8988T (cell line): ENCODE data around the gene AK4.
A peak's percentile ranks its signal among the peaks of the same experiment; 100 is the strongest.

Source experiments
- DNase-seq: peaks from one replicate; pipeline ENCODE4 v3.0.0; 2011

The AK4 gene

DNA sequence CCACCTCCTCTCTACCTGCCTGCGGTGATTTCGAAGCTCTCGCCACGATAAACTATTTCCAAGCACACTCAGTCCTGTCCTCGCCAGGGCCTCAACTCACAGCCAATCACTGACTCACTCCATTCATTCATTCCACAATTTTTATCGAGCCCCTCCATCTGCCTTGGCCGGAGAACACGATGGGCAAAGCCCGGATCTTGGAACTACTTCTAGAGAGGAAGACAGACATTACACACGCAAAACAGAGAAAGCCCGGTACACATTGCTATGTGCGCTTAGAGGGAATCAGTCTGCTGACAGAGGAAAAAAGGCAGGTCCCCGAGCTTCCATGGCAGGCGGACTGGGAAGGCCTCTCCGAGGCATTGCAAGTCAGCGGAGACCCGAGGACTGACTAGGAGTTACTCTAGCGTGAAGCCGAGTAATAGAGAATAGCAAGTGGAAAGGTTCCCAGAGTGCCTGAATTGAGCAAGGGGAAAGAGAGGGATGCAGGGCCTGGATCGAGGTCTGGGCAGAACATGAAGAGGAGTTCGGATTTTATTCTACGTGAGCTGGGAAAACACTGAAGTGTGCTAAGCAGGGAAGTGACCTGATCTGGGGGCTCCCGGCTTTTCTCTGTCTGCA lies 107.1 kb downstream of the AK4 start:
- no peak for DNase-seq

DNA sequence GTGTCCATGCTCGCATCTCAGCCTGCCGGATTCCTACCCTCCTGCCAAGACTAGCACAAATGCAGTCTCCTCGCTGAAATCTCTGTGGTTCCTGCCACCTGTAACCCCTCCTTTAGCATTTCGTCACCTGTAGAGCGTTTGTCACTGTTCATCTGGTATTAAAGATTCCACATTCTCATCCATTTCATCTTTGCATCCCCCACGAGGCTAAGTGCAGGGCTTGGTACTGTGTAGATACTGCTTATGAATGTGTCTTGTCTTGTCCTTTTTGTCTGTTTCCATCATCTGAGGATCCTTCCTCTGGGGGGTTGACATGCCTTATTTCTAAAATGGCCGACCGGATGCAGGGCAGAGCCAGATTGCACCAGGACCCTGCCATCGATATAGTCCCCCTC lies 107.7 kb downstream of the AK4 start:
- no peak for DNase-seq

DNA sequence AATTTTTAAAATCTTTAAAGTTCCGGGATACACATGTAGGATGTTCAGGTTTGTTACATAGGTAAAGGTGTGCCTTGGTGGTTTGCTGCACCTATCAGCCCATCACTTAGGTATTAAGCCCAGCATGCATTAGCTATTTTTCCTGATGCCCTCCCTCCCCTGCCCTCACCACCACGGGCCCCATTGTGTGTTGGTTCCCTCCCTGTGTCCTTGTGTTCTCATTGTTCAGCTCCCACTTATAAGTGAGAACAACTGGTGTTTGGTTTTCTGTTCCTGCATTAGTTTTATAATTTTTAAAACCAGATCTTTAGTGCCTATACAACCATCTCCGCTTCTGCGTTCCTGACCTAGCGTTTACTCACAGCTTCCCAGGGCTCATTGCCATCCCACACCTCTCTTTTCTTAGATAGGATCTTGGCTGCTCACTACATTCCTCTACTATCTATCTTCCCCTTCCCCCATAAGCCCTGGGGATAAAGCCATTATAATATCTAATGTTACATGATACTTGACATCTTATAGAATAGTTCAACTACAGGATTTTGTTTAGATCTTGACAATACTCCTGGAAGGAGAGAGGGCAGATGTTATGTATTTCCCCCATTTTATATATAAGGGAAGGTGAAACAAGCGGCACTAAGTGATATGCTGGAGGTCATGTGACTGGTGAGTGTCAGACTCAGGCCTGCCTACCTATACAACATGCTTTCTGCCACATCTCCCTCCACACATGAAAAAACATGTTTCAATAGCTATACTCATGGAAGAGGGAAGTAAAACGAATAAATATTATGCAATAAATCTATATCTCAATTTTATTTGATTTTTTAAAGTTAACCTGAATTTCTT lies 109.1 kb downstream of the AK4 start:
- DNase-seq: no peak

DNA sequence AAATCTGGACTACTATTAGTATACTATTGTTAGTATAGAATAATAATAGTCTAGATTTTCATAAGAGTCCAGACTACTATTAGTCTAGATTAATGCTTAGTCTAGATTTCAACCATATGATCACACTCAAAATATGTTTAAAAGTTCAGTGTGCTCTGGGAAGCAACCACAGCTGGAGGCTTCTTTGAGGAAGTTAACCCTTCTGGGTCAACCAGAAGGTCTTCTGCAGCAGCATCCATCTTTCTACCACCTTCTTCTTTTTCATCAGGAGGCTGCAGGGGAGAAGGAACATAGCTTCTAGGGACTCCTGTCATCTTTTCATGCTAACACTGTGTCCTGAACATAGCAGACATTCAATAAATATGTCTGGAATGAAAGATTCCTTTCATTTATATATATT lies 110.1 kb downstream of the AK4 start:
- no peak for DNase-seq

DNA sequence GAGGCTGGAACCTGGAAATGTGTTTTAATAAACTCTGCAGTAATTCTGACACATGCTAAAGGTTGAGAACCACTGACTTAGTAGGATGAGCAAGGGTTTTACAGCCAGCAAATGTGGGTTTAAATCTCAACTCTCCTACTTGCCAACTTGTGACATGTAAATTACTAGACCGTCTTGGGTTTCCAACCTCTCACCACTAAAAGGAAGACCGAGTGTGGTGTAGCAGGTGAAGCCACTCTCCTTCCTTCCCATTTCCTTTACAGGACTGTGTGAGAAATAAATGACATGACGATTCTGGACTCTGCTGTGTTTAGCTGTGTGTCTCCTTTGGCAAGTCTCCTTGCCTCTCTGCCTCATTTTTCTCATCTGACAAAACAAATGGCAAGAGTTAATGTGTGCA lies 111.8 kb downstream of the AK4 start:
- DNase-seq: no peak

DNA sequence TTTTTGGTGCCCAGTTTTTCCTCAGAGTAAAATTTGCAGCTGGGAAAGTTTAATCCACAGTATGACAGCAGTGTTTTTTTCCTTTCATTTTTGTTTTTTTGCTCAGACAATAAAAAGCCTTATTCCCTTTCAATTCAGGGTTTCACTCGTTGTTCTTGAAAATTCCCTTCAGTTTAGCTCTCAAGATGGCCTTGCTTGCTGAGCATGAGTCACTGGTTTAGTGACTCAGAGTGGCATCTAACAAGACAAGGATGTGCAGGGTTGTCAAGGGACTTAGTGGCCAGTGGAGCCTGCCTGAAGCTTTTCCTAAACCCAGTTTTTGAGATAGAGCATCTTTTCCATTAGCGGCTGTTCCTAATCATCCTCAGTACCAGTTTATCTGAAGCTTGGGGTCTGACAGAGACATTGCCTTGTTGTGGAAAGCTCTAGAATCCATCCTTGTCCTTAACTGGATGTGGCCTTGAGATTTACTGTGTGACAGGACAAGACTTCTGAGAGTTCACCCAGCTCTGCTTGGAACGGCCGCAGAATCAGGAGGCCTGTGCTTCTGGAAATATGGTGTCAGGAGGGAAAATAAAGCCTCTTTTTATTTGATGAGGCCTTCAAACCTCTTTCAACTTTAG lies 113.0 kb downstream of the AK4 start:
- peak; percentile 37 for DNase-seq

DNA sequence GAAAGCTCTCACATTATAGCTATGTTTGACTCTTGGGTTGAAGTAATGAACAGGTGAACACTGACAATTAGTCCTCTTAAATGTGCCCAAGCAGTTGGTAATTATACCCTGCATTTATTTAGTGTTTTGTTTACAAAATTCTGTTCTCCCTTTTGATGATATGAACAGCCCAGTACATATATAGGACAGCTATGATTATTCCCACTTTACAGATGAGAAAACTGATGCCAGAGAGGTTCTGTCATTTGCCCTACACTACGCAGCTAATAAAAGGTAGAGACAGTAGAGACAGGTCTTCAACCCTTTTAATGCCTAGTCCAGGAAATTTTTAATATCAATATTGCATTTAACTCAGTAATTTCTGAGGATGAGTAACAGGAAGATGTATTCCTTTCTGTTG lies 115.3 kb downstream of the AK4 start:
- no peak for DNase-seq

DNA sequence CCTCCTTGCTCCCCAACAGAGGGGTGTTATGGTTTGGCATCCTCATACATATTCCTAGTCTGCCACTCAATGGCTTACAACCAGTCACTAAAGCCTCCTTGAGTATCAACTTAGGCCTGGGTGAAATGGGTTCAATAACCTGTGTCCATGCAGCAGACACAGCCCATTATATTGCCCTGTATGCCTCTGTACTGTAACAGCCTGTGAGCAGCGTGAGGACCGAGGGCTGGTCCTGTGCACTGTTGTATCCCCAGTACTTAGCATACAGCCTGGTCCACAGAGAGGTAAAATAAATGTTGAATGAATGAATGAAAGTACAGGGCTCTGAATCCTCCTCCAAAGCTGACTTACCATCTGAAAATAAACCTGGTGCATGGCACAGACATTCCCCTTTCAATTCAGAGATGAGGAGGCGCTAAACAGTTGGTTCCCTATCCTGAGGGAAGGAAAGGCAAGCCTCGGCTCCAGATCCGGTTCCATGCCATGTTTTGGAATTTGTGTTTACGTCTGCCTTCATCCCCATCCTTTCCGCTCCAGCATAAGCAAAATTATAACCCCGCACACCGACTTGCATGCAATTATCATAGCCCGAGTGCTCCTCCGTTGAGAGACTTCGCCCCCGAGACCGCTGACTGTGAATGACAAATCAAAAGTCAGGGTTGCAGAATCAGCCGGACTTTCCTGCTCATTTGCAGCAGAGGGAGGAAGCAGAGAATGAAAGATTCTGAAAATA lies 116.4 kb downstream of the AK4 start:
- DNase-seq: peak; percentile 16

DNA sequence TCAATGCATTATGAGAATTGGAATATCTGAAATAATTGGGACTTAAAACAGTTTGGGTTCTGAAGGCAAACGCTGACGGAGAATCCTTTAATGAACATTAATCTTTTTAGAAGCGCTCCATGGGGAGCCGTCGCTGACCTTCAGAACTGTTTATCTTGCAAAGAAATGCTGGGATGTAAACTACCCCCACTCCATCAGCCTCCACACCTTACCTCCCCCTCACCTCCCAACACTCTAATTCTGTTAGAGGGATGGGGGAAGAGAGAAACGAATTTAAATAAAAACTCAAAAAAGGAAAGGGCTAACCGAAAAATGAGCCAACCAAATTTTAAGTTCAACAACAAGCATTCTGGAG lies 117.3 kb downstream of the AK4 start:
- no peak for DNase-seq

DNA sequence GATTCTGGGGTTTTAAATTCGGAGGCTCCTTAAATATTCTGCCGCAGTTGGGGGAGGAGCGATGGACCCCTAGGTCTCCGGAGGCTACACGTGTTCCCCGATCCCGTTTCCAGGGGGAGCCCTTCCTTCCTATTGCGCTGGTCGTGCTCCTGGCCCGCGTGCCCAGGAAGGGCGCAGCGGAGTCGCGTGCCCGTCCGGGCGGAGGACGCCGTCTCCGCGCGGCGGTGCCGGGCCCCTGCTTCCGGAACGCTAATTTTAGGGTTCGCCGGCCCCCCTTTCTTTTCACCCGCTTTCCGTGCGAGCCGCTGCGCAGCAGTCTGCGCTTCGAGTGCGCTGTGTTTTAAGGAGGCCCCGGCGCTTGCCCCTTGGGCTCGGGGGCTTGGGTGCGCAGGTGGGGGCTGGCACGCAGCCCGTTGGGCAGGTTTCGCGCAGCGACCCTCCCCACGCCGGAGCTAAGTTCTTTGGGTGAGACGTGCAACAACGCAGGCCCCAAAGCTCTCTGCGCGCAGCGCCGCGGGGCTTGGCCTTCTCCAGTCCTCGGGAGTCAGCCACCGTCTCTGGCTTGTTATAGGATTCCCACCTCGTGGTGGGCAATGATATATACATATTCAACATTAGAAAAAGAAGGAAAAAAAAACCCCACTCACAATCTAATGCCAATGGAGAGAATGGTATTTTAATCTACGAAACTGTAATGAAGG lies 117.8 kb downstream of the AK4 start:
- DNase-seq: no peak

DNA sequence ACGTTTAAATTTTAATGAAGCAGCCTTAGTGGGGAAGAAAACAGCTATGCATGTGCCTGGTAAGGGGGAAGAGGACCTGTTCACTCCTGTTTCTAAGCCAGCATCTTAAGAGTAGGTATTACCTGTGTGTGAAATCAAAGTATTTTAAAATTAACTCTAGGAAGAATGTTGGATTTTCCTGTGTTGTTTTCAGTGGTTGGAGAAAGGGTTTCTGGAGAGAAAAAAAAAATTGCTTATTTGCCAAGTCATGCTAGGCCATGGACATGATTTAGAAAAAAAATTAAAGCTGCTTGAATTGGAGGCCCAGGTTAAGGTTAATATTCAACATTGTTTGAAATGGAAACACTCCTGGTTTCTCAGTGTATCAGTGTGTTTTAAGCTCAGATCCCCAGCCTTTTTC lies 118.5 kb downstream of the AK4 start:
- no peak for DNase-seq

DNA sequence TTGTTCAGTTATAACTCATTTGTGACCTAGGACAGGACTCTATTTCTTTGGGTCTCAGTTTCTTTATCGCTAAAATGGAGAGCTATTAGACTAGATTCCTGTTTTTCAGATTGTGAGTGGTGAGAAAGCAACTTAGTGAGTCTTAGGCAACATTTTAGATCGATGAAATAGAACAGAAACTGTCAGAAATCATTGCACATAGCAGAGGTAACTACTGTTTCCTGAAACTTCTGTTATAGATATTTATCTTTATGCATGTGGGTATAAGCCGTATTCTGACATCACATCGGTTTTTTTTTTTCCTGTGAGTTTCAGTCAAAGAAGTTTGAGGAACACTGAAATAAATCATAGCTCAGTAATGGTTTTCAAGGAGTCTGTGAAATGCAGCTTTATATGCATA lies 119.3 kb downstream of the AK4 start:
- DNase-seq: no peak

DNA sequence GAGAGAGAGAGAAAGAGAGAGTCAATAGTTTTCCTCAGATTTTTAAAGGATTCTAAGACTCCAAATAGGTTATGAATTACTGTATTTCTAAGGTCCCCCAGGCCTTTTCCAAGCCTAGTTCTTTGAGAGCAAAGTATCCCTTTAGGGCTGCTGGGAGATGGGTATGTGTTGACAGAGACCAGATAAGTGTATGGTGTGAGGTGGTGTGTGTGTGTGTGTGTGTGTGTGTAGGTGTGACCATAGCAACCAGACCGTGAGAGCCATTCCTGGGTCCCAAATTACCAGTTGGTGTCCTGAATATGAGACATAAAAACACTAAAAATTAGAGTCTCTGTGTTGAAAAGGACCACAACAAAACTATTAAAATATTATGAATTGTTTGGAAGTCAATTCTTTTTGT lies 119.7 kb downstream of the AK4 start:
- DNase-seq: no peak

DNA sequence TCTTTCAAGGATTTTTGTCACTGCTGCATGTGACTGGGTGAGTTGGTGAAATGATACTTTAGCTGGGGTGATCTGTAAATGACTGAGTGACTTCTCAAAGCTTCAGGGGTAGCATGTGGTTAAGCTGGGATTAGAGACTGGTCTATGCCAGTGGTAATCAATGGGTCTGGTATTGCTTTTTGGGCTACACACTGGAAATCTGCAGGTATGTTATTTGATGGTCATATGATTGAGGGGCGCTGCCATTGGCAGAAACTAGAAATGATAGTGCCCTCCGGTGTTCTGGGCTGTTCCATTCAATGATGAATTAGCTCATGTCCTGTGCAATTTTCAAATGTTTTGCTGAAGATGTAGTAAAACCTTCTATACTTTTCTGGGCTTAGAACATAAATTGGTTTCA lies 121.6 kb downstream of the AK4 start:
- no peak for DNase-seq

DNA sequence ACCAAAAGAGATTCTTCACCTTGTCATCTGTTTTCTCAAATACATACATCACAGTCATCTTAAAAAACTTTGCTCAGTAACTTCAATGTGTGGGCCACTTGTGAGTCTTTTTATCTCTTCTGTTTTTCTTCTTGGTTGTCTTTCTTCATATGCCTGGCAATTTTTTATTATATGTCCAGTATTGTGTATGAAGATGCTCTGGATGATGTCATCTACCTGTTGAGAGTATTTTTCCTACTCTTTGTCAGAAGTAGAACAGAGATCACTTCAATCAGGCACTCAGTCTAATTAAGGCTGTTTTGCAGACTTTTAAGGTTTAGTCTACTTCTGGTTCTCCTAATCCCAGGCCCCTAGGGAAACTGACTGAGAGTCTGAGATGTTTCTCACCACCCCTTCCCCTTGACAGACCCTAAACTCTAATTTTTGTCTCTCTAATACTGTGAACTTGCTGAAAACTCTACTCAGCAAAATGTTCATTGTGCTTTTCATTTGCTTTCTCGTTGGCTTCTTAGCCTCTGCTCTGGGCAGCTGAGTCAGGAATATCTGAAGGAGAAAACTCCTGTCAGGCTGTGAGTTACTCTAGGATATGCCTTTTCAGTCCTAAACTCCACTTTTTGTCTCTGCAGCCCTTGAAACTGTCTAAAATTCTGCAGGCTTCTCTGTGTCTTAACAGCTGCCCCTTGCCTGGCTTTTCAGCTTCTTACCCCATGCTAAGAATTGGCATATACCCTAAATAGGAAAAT lies 128.4 kb downstream of the AK4 start:
- no peak for DNase-seq

DNA sequence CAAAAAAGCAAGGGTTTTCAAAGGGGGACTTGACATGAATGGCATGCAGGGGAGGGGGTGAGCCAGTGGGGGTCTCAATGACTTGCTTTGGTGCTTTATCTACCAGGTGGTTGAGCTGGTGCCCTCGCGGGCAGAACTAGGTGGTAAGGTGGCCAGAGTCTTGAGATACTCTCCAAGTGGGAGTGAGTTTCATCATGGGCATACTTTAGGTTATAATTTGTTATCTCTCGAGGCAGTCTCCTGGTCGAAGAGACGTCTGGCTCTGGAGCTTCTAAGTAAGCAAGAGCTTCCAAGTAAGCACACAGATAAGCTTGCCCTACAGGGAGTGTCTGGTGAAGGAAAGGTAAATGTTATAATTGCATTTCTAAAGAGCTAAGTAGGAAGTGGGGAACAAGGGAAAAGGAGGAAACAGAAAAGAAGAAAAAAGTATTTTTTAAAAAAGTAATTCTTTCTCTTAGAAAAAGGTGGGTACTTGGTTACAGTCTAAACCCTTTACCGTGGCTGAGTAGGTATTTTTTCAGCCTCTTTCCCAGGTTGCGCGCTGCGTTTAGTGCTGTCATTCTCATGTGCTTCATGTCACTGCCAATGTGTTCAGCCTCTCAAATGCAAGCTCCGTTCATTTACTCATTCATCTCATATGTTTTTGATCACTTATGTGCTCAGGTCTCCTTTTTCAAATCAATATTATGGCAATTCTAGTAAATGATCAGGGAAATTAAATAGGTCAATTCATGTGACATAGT lies 129.8 kb downstream of the AK4 start:
- no peak for DNase-seq

DNA sequence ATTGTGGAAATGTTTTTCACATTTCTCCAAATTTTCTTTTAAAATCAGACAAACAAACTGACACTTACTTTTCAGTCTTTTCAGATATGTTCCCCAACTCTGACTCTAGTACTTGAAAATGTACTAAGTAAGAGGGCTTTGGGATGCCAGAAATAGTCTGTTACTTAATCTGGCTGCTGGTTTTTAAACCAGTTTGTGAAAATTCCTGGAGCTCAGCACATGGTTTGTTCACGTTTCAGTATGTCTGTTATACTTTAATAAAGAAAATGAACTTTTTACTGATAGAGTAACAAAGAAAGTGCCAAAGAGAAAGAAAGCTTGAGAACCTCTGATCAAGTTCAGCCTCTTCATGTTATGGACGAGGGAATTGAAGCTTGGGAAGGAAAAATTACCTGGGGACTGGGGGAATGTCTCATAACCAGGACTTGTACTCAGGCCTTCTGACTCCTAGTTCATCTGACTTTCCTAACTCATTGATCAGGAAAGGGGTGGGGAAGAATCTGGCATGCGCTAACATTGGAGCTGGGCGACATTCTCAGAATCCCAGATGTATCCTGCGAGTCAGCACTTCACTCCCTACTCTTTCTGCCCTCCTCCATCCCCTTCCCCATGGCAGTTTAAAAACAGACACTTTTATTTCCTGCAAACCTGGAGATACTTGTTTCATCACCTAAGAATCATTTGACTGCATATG lies 130.5 kb downstream of the AK4 start:
- no peak for DNase-seq

DNA sequence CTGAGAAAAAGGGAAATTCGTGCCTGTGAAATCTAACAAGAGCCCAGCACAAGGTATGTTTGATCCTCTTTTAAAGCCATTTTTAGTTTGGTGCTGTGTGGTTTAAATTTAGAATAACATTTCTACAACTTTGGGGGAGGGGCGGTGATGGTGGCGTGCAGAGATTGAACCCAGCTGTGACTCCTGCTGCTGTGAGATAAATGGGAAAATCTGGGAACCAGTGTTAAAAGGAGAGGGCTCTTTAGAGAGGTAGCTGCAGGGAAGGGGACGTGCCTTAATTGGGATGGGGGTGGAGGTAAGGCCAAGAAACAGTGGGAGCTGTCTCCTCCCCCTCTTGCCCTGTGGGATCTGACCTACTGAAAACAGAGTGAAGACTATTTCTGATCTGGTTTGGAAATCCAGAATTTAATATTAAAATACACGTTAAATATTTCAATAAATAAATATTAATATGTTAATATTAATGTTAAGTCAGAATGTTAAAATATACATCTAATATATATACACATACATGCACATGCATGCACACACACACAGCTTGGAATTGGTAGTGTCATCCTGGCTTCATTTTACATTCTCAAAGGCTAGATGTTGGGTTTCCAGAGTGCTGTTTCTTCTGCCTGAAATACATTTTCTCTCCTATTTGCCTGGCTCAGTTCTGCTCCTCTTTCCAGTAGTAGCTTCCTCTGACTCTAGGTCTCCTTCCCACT lies 131.2 kb downstream of the AK4 start:
- no peak for DNase-seq
